ENCODE measurements around the gene HERC3. TPM values are rescaled to one million over a fixed set of nuclear protein-coding genes. Genes with fewer than 3 reads are reported as not detected.

HERC3 gene
- polyA plus RNA-seq, 3 donors: 30.5 to 36.9 (median 36.7) TPM

DNA sequence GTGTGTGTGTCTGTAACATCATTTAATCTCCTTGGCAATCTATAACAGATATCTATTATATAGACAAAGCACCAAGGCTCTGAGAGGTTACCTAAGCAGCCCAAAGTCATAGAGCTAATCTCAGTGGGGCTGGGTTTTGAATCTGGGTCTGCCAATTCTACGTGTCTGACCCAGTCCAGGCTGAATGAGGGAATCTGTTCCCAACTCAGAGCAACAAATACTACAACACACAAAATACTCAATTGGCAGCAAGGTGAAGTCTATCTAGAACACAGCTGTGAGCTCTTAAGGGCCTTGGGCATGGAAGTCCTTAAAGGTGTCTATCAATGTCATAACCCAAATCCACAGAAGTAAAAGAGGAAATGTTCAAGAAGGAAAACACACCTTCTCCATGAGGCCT is 152.9 kb downstream of the HERC3 start:
- no peak overlapping the region for H3K4me2 ChIP-seq (replicated peaks; ENCODE audit: extremely low read depth, low read length, poor library complexity, severe bottlenecking)
- no peaks in the 10 kb centered on the region for H3K27me3 ChIP-seq (ENCODE audit: control insufficient read depth in 2 of 2, insufficient read depth in 2 of 2, low read length in 2 of 2)
- TF ChIP-seq, protein P1, sequence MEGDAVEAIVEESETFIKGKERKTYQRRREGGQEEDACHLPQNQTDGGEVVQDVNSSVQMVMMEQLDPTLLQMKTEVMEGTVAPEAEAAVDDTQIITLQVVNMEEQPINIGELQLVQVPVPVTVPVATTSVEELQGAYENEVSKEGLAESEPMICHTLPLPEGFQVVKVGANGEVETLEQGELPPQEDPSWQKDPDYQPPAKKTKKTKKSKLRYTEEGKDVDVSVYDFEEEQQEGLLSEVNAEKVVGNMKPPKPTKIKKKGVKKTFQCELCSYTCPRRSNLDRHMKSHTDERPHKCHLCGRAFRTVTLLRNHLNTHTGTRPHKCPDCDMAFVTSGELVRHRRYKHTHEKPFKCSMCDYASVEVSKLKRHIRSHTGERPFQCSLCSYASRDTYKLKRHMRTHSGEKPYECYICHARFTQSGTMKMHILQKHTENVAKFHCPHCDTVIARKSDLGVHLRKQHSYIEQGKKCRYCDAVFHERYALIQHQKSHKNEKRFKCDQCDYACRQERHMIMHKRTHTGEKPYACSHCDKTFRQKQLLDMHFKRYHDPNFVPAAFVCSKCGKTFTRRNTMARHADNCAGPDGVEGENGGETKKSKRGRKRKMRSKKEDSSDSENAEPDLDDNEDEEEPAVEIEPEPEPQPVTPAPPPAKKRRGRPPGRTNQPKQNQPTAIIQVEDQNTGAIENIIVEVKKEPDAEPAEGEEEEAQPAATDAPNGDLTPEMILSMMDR (IDR thresholded peaks at IDR 0.05): no peak
- Mint-ChIP-seq H3K4me3 (no peak overlapping the region), H3K27me3 (ENCODE audit: low read depth in 3 of 3) (no peaks in the 10 kb centered on the region), H3K4me1 (no peaks in the 10 kb centered on the region), H3K36me3 (peaks cover 91 to 92% of the 10 kb centered on the region in 2 donors), H3K27ac (peak overlapping the region in 1 of 7 donors; percentile 65), H3K9me3 (no peaks in the 10 kb centered on the region)
- no peak overlapping the region for H3K9ac ChIP-seq (ENCODE audit: insufficient read depth, low read length, poor library complexity, severe bottlenecking)
- H3K4me3 ChIP-seq (replicated peaks in 1 of 3; ENCODE audit: low read depth in 2 of 3, low read length in 3 of 3): no peak overlapping the region
- no peak for DNase-seq
- 100% methylated on average over 1 of the region's 1 CpG for WGBS (ENCODE audit: insufficient coverage)
- intact Hi-C loops (cut with micrococcal nuclease): no loop called here
- no peak overlapping the region for H2AFZ ChIP-seq (ENCODE audit: insufficient read depth, low read depth, low read length, poor library complexity, severe bottlenecking)
- H3K9me3 ChIP-seq (replicated peaks in 1 of 2; ENCODE audit: control insufficient read depth in 1 of 2, insufficient read depth in 1 of 2, low read length in 2 of 2): no peaks in the 10 kb centered on the region
- H3K36me3 ChIP-seq (replicated peaks in 1 of 2; ENCODE audit: control insufficient read depth in 1 of 2, insufficient read depth in 2 of 2, low read length in 2 of 2): peaks cover 88 to 100% of the 10 kb centered on the region in 2 donors
- no peaks in the 10 kb centered on the region for H3K4me1 ChIP-seq (ENCODE audit: control insufficient read depth in 1 of 2, insufficient read depth in 2 of 2, low read length in 2 of 2)
- no peak overlapping the region for H3K27ac ChIP-seq (ENCODE audit: low read depth in 1 of 2, low read length in 2 of 2)
- H3K79me2 ChIP-seq (ENCODE audit: insufficient read depth, low read length): no peaks in the 10 kb centered on the region
- H4K20me1 ChIP-seq (ENCODE audit: insufficient read depth, low read length): no peaks in the 10 kb centered on the region

DNA sequence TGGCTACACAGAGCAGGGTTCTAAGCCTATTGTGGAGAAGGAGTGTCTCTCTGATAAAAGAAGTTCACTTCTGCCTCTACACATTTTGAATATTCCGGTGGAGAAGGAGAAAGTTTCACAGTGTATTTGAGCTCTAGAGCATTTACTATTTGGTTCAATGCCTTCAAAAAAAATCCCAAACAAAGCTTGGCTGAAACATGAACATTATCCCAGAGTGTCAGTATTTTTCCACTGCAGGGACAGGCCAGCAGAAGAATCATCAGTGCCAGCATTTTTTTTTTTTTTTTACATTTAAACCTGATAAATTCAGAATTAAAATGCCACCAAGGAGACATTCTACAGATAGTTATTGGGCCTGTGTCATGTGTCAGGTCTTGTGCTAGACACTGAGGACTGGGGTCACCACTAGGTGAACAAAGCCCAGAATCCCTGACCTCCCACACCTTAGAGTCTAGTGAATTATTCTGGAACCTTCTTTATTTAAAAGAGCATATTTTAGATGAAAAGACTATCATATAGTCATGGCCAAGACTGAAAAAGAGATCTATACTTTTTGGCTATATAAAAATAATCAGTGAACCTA is 153.4 kb downstream of the HERC3 start:
- no peaks in the 10 kb centered on the region for H3K9me3 ChIP-seq (replicated peaks in 1 of 2; ENCODE audit: control insufficient read depth in 1 of 2, insufficient read depth in 1 of 2, low read length in 2 of 2)
- Mint-ChIP-seq H3K9me3 (no peaks in the 10 kb centered on the region), H3K4me3 (no peak overlapping the region), H3K36me3 (peaks cover 91 to 97% of the 10 kb centered on the region in 2 donors), H3K27ac (peak overlapping the region in 1 of 7 donors; percentile 65), H3K4me1 (no peaks in the 10 kb centered on the region), H3K27me3 (ENCODE audit: low read depth in 3 of 3) (no peaks in the 10 kb centered on the region)
- no peak overlapping the region for H3K27ac ChIP-seq (ENCODE audit: low read depth in 1 of 2, low read length in 2 of 2)
- no peaks in the 10 kb centered on the region for H4K20me1 ChIP-seq (ENCODE audit: insufficient read depth, low read length)
- whole genome bisulfite sequencing (ENCODE audit: insufficient coverage): no CpG with 5 or more reads among the region's 1 CpG
- H3K27me3 ChIP-seq (ENCODE audit: control insufficient read depth in 2 of 2, insufficient read depth in 2 of 2, low read length in 2 of 2): no peaks in the 10 kb centered on the region
- H3K4me2 ChIP-seq (replicated peaks; ENCODE audit: extremely low read depth, low read length, poor library complexity, severe bottlenecking): no peak overlapping the region
- H3K36me3 ChIP-seq (replicated peaks in 1 of 2; ENCODE audit: control insufficient read depth in 1 of 2, insufficient read depth in 2 of 2, low read length in 2 of 2): peaks cover 88 to 100% of the 10 kb centered on the region in 2 donors
- intact Hi-C loops (cut with micrococcal nuclease): no loop called here
- H3K79me2 ChIP-seq (ENCODE audit: insufficient read depth, low read length): no peaks in the 10 kb centered on the region
- H3K4me1 ChIP-seq (ENCODE audit: control insufficient read depth in 1 of 2, insufficient read depth in 2 of 2, low read length in 2 of 2): no peaks in the 10 kb centered on the region
- TF ChIP-seq, protein P1 (IDR thresholded peaks at IDR 0.05): no peak
- H2AFZ ChIP-seq (ENCODE audit: insufficient read depth, low read depth, low read length, poor library complexity, severe bottlenecking): no peak overlapping the region
- H3K4me3 ChIP-seq (replicated peaks in 1 of 3; ENCODE audit: low read depth in 2 of 3, low read length in 3 of 3): no peak overlapping the region
- no peak overlapping the region for H3K9ac ChIP-seq (ENCODE audit: insufficient read depth, low read length, poor library complexity, severe bottlenecking)
- no peak for DNase-seq
